Stimulated activated CD4-positive, alpha-beta T cell treated with anti-CD3 and anti-CD28 coated beads, Interleukin-4, amount 100 ng/mL, for 48 hours (primary cell): ENCODE data around the gene TSEN34.
"Not testable (repeated sequence)": the region's sequence is repeated elsewhere in the genome, so short reads cannot be mapped to it uniquely, and the experiment has no call there.

Experiments used
- DNase-seq, 2 donors: peaks; one replicate each; pipeline ENCODE4 v3.0.0-alpha.2; 2020; ENCODE audit warnings: low read depth in 2 of 2

Gene TSEN34

GRCh38 chr19:54160854-54161253, 30.3 kb upstream of the TSEN34 start:
- DNase-seq = no peak

GRCh38 chr19:54162241-54162805, 28.8 kb upstream of the TSEN34 start:
- peak; percentile 80 to 85 for DNase-seq

GRCh38 chr19:54162884-54163283, 28.2 kb upstream of the TSEN34 start:
- no peak for DNase-seq

- peak; percentile 64 to 70 for DNase-seq
Measured at GRCh38 chr19:54164369-54165068, 26.6 kb upstream of the TSEN34 start.

- DNase-seq = no peak
Measured at GRCh38 chr19:54165222-54165621, 25.9 kb upstream of the TSEN34 start.

- DNase-seq = peak; percentile 91 to 97
Measured at GRCh38 chr19:54168174-54168917, 22.8 kb upstream of the TSEN34 start.

GRCh38 chr19:54169149-54169740, 21.9 kb upstream of the TSEN34 start:
- no peak for DNase-seq

GRCh38 chr19:54171736-54172431, 19.2 kb upstream of the TSEN34 start:
- not testable (repeated sequence) for DNase-seq

GRCh38 chr19:54172471-54173358, 18.4 kb upstream of the TSEN34 start, which contains the start of gene TMC4:
Gene TMC4 (minus strand): TSS chr19:54173160. CDS start chr19:54173117, 43 bp downstream.
- DNase-seq = no peak

- DNase-seq = no peak
Measured at GRCh38 chr19:54173359-54173699, 17.8 kb upstream of the TSEN34 start.

GRCh38 chr19:54173951-54174834, 16.9 kb upstream of the TSEN34 start:
- no peak for DNase-seq

GRCh38 chr19:54178581-54179261, 12.4 kb upstream of the TSEN34 start:
- DNase-seq = peak in 1 of 2 donors; percentile 31

GRCh38 chr19:54179262-54179852, 11.8 kb upstream of the TSEN34 start:
- no peak for DNase-seq

GRCh38 chr19:54179921-54180461, 11.1 kb upstream of the TSEN34 start:
- DNase-seq = no peak

GRCh38 chr19:54180691-54181091, 10.4 kb upstream of the TSEN34 start:
- DNase-seq = no peak

- not testable (repeated sequence) for DNase-seq
Measured at GRCh38 chr19:54181894-54182293, 9.2 kb upstream of the TSEN34 start.

- DNase-seq = no peak
Measured at GRCh38 chr19:54183431-54183830, 7.7 kb upstream of the TSEN34 start.

- DNase-seq = no peak
Measured at GRCh38 chr19:54186351-54186750, 4.8 kb upstream of the TSEN34 start.
